ENCODE measurements around the gene ROGDI.

Gene ROGDI

DNA sequence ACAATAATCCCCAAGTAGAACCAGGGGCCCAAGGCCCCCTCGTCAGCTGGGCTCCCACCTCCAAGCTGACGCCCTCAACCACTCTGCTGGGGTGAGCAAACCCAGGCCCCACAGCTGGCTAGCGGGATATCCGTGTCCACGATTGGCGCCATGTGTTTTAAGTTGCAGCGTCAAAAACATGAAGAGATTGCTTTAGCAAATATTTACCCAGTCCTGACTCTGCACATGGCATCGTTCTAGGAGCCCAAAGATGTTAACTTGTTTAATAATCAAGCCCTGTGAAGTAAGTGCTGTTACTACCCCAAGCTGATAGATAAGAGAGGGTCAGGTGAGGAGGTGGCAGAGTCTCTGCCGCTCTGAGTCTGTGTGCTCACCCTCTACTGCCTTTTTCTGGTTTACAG, 13.9 kb downstream of the ROGDI start:
- TF ChIP-seq, protein P1, sequence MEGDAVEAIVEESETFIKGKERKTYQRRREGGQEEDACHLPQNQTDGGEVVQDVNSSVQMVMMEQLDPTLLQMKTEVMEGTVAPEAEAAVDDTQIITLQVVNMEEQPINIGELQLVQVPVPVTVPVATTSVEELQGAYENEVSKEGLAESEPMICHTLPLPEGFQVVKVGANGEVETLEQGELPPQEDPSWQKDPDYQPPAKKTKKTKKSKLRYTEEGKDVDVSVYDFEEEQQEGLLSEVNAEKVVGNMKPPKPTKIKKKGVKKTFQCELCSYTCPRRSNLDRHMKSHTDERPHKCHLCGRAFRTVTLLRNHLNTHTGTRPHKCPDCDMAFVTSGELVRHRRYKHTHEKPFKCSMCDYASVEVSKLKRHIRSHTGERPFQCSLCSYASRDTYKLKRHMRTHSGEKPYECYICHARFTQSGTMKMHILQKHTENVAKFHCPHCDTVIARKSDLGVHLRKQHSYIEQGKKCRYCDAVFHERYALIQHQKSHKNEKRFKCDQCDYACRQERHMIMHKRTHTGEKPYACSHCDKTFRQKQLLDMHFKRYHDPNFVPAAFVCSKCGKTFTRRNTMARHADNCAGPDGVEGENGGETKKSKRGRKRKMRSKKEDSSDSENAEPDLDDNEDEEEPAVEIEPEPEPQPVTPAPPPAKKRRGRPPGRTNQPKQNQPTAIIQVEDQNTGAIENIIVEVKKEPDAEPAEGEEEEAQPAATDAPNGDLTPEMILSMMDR (IDR thresholded peaks at IDR 0.05): no peak

DNA sequence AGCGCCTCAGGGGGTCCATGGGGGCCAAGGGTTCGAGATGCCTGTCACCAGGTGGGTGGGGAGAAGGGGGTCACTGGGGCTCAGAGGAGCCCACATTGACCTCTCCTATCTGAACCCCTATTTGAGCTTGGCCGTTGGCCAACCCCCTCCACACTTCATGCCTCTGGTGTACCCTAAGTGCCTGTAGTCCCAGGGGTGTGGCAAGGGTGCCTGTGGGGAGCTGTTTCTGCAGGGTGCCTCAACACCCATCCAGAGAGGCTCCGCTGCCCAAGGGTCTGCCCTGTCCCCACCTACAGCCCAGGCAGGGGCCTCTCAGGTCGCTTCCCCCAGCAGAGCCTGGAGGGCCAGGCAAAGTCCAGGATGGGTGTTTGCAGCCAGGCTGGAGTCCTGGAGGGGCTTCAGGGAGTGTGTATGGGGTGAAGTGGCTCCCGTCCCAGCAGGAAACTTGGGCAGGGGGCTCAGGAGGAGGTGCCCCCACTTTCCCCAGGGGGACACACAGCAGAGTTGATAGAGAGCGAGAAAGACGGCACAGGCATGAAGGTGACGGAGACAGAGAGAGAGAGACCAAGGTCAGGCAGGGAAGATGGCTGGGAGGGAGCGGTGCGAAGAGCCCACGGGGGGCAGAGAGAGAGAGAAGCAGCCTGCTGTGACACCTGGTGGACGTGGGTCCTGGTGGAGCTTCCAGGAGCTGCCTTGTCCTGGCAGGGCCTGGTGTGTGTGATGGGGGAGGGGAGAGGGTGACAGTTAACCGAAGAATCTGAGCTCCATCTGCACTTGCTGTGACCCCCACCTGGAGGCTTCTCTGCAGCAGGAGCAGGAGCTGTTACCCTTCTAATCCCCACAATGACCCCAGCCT, 14.6 kb downstream of the ROGDI start, which contains the start of gene SEPTIN12:
TSS of gene SEPTIN12 (minus strand) at position 719 of the 856 bp plus-strand sequence. CDS start at position 19, 700 bp downstream.
- TF ChIP-seq, protein P1 (IDR thresholded peaks at IDR 0.05): no peak

GRCh38 chr16:4787068-4787467, 15.4 kb downstream of the ROGDI start:
- TF ChIP-seq, protein P1 (IDR thresholded peaks at IDR 0.05): no peak

DNA sequence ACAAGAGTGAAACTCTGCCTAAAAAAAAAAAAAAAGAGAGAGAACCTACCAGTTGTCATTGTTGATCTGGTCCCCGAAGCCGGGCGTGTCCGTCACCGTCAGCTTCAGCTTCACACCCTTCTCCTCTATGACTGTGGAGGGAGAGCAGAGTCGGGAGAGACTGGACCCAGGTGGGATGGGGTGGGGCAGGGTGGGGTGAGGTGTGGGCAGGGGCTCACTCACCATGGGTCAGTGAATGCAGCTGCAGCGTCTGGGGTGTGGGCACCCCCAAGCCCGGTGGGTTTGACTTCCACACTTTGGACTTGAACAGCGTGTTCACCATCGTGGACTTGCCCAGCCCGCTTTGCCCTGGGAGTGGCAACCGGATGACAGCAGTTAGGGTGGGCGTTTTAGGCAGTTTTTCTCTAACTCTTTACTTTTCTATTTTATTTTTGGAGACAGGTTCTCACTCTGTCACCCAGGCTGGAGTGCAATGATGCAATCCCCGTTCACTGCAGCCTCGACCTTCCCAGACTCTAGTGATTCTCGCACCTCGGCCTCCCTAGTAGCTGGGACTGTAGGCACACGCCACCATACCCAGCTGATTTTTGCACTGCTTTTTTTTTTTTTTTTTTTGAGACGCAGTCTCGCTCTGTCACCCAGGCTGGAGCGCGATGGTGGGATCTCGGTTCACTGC, 16.5 kb downstream of the ROGDI start:
- TF ChIP-seq, protein P1 (IDR thresholded peaks at IDR 0.05): no peak

DNA sequence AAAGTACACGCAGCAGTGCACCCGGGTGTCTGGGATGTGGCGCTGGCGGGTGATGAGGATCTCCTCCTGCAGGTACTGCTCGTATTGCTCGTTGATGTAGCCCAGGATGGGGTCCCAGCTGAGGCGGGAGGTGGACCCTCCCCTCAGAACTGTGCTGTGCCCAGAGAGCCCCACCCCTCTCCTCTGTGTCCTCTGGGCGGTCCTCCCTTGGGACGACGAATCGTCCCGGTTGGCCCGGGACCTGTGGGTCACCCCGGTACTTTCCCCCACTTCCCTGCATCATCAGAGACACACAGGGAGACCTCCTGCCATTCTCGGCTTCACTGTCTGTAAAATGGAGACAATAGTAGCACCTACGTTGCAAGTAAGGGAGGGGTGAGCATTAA, 18.5 kb downstream of the ROGDI start:
- TF ChIP-seq, protein P1 (IDR thresholded peaks at IDR 0.05): no peak

DNA sequence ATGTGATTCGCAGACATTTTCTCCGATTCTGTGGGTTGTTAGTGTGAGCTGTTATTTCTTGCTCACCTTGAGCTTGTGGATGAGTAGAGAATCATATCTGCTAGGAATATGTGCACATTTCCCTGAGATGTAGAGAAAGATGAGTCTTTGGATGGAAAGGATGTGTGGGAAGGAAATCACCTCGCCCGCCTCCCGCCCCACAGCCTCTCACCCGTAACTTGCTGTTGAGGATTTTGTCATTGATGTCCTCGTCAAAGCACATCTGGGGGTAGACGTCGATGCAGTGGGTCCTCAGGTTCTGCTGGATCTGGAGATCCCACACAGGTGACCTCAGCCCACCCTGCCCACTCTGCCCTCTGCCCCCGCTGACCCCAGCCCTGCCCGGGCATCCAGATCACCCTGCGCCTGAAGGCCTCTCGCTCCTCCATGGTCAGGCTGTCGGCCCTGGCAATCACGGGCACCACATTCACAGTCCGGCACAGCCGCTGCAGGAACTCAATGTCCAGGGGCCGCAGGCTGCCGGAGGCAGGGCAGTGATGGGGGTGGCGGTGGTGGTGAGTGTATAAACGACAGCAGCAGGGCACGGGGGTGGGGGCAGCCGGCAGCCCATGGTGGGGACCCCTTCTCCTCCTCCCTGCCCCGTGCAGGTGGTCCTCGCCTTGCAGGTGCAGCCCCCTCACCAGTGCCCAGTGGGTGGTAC, 19.0 kb downstream of the ROGDI start:
- TF ChIP-seq, protein P1 (IDR thresholded peaks at IDR 0.05): no peak

DNA sequence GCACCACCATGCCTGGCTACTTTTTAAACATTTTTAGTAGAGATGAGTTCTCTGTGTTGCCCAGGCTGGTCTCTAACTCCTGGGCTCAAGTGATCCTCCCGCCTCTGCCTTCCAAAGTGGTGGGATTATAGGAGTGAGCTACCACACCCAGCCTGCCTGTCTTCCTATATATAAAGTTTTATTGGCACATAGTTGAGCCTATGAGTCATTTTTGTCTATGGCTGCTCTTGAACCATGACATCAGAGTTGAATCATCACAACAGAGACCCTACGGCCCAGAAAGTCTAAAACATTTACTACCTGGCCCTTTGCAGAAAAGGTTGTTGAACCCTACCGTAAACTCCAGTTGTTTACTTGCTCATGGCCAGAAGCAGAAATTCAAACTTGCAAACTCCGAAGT, 22.2 kb downstream of the ROGDI start:
- TF ChIP-seq, protein P1 (IDR thresholded peaks at IDR 0.05): no peak

Data from LNCAP (cell line).